ENCODE measurements around the gene GPM6B. TPM values are rescaled to one million over a fixed set of nuclear protein-coding genes. Genes with fewer than 3 reads are reported as not detected.

The GPM6B gene
- total and polyA plus RNA-seq, 11 donors, result 2.0 to 13.7 (median 3.8) TPM

- no peak for ATAC-seq
- TF ChIP-seq CTCF (IDR thresholded peaks at IDR 0.05) (no peak), POLR2A (IDR thresholded peaks at IDR 0.05) (no peak)
- DNase-seq, result no peak
- intact Hi-C loops (cut with DNase I), result no loop called here
- WGBS, 4 donors, result 72 to 78% (median 76%) methylated on average over 2 of the region's 2 CpGs
- Histone ChIP-seq H3K27me3 (peaks cover 0 to 29% (median 0%) of the 10 kb centered on the region in 9 donors), H3K4me1 (no peaks in the 10 kb centered on the region), H3K36me3 (no peaks in the 10 kb centered on the region), H3K27ac (no peak overlapping the region), H3K9me3 (no peaks in the 10 kb centered on the region), H3K4me3 (no peak overlapping the region)
Measured at GRCh38 chrX:13857804-13858203, 40.9 kb upstream of the GPM6B start.

GRCh38 chrX:13855689-13856450 is 39.0 kb upstream of the GPM6B start:
- ATAC-seq (no peak), DNase-seq (no peak)
- 69 to 100% (median 95%) methylated on average over 1 of the region's 1 CpG for WGBS, 4 donors
- intact Hi-C loops (cut with DNase I), result no loop called here
- Histone ChIP-seq H3K36me3 (no peaks in the 10 kb centered on the region), H3K9me3 (no peaks in the 10 kb centered on the region), H3K27ac (no peak overlapping the region), H3K27me3 (peaks cover 0 to 29% (median 0%) of the 10 kb centered on the region in 9 donors), H3K4me3 (no peak overlapping the region), H3K4me1 (no peaks in the 10 kb centered on the region)
- TF ChIP-seq CTCF (IDR thresholded peaks at IDR 0.05) (no peak), POLR2A (IDR thresholded peaks at IDR 0.05) (no peak)

- Histone ChIP-seq H3K4me1 (no peaks in the 10 kb centered on the region), H3K27me3 (peaks cover 0 to 19% (median 0%) of the 10 kb centered on the region in 9 donors), H3K4me3 (no peak overlapping the region), H3K36me3 (no peaks in the 10 kb centered on the region), H3K27ac (no peak overlapping the region), H3K9me3 (no peaks in the 10 kb centered on the region)
- TF ChIP-seq POLR2A (IDR thresholded peaks at IDR 0.05), result no peak
- TF ChIP-seq CTCF (IDR thresholded peaks at IDR 0.05), result no peak
- intact Hi-C loops (cut with DNase I), result no loop called here
- DNase-seq (no peak), ATAC-seq (no peak)
- WGBS, 4 donors, result 72 to 82% (median 75%) methylated on average over 2 of the region's 2 CpGs
Measured at GRCh38 chrX:13854003-13854402, 37.1 kb upstream of the GPM6B start.

- no peak for TF ChIP-seq POLR2A (IDR thresholded peaks at IDR 0.05)
- no peak for TF ChIP-seq CTCF (IDR thresholded peaks at IDR 0.05)
- no peak for DNase-seq
- intact Hi-C loops (cut with DNase I), result no loop called here
- H3K9me3 ChIP-seq, result no peaks in the 10 kb centered on the region
- 66 to 81% (median 74%) methylated on average over 4 of the region's 4 CpGs for WGBS, 4 donors
- no peaks in the 10 kb centered on the region for H3K4me1 ChIP-seq
- no peak for ATAC-seq
- no peaks in the 10 kb centered on the region for H3K36me3 ChIP-seq
- H3K27ac ChIP-seq, result no peak overlapping the region
- H3K27me3 ChIP-seq, result peaks cover 0 to 12% (median 0%) of the 10 kb centered on the region in 9 donors
- H3K4me3 ChIP-seq, result no peak overlapping the region
Measured at GRCh38 chrX:13852001-13852695, 35.3 kb upstream of the GPM6B start.

Measured in heart left ventricle (tissue), 16 donors.